ENCODE data around the gene PLAAT2. TPM values are rescaled to one million over a fixed set of nuclear protein-coding genes. Genes with fewer than 3 reads are reported as not detected.

PLAAT2 gene
- total and polyA plus RNA-seq, 10 of the 15 experiments (the other 5 are each of a cell fraction or from before 2014, with no cell fraction given) = 4.6 to 25.9 (median 8.6) TPM

GRCh38 chr11:63504054-63504453 lies 59.1 kb downstream of the PLAAT2 start:
- BruUV-seq (replicated peaks) = no TSS peak
- intact Hi-C loops (cut with micrococcal nuclease; ENCODE audit: unreplicated experiment) (no loop called here), in situ Hi-C loops (cut with MboI) (no loop called here)
- no peak overlapping the region for H2AFZ ChIP-seq (ENCODE audit: control insufficient read depth, low read depth, low read length)
- no peaks in the 10 kb centered on the region for H3K27me3 ChIP-seq (replicated peaks in 1 of 2; ENCODE audit: control insufficient read depth in 2 of 2, insufficient read depth in 2 of 2, low read length in 1 of 2)
- peaks cover 5% of the 10 kb centered on the region; the same call in 1 of the 2 replicates for H3K4me1 ChIP-seq (ENCODE audit: control insufficient read depth, insufficient read depth, low read length)
- no peaks in the 10 kb centered on the region for H4K20me1 ChIP-seq (ENCODE audit: control insufficient read depth, insufficient read depth)
- no peaks in the 10 kb centered on the region for H3K36me3 ChIP-seq (ENCODE audit: control insufficient read depth in 2 of 2, insufficient read depth in 2 of 2, low read length in 1 of 2)
- ATAC-seq (no peak), DNase-seq (ENCODE audit: low read depth, low spot score) (no peak), FAIRE-seq (no peak)
- 6% methylated on average over 1 of the region's 1 CpG for WGBS (ENCODE audit: insufficient coverage, insufficient replicate concordance, low lambda C conversion rate, missing lambda C conversion rate)
- no peak overlapping the region for H3K4me3 ChIP-seq
- ChIA-PET CTCF (no interaction called here), POLR2A (no interaction called here), SMC1A (ENCODE audit: uncharacterized antibody, unreplicated experiment) (no interaction called here), RAD21 (ENCODE audit: unreplicated experiment) (no interaction called here)
- H3K4me2 ChIP-seq (ENCODE audit: control insufficient read depth, insufficient read depth) = no peak overlapping the region
- peaks cover 3% of the 10 kb centered on the region; the same call in 2 of the 3 replicates for H3K9me3 ChIP-seq (replicated peaks; ENCODE audit: control insufficient read depth, insufficient read depth, low read length)
- H3K79me2 ChIP-seq (ENCODE audit: control insufficient read depth, insufficient read depth, low read length) = no peaks in the 10 kb centered on the region
- no peak overlapping the region for H3K27ac ChIP-seq (ENCODE audit: control insufficient read depth, insufficient read depth)
- H3K9ac ChIP-seq (ENCODE audit: control insufficient read depth, insufficient read depth, low read length) = no peak overlapping the region
- TF ChIP-seq ZBTB40 (IDR thresholded peaks at IDR 0.05; ENCODE audit: borderline replicate concordance) (no peak), HDGF (IDR thresholded peaks at IDR 0.05) (no peak), ZNF24 (IDR thresholded peaks at IDR 0.05) (no peak), CHD2 (IDR thresholded peaks at IDR 0.05; ENCODE audit: borderline replicate concordance, low read depth, low read length) (no peak), STAT1 (conservative IDR thresholded peaks at IDR 0.05) (no peak), NR2C2 (IDR thresholded peaks at IDR 0.05; ENCODE audit: borderline replicate concordance, control insufficient read depth, insufficient read length, low read depth) (no peak), YBX1 (IDR thresholded peaks at IDR 0.05) (no peak), ZBTB11 (CRISPR knock-in tag; IDR thresholded peaks at IDR 0.05) (no peak), HSF1 (IDR thresholded peaks at IDR 0.05; ENCODE audit: low read depth, low read length) (no peak), TCF7 (IDR thresholded peaks at IDR 0.05; ENCODE audit: borderline replicate concordance) (no peak), E2F8 (IDR thresholded peaks at IDR 0.05; ENCODE audit: low read depth, partially characterized antibody) (no peak), WRNIP1 (IDR thresholded peaks at IDR 0.05; ENCODE audit: borderline replicate concordance, low read depth, low read length) (no peak), NRF1 (conservative IDR thresholded peaks at IDR 0.05; ENCODE audit: low read depth, low read length) (no peak), TBL1XR1 (IDR thresholded peaks at IDR 0.05; ENCODE audit: low read depth, low read length) (no peak)

All from GM12878 (cell line).